Neuronal stem cell (in vitro differentiated cells): ENCODE data around the gene CSRNP3.

ENCODE experiments used
- DNase-seq: peaks from one replicate; pipeline ENCODE4 v3.0.0-alpha.2; 2013; ENCODE audit warnings: low spot score
- H2AFZ ChIP-seq: one replicate; pipeline ENCODE4 v1.6.1; 2013; ENCODE audit warnings: mild to moderate bottlenecking, low read length, inconsistent platforms
- H2AK5ac ChIP-seq: 2 replicates; pipeline ENCODE4 v1.6.1; 2013; ENCODE audit warnings: low read depth, mild to moderate bottlenecking, inconsistent platforms, low read length, moderate library complexity, mixed read lengths
- H2BK120ac ChIP-seq: 2 replicates; pipeline ENCODE4 v1.6.1; 2013; ENCODE audit warnings: low read depth, mild to moderate bottlenecking, inconsistent platforms, low read length, moderate library complexity, mixed read lengths
- H2BK12ac ChIP-seq: one replicate; pipeline ENCODE4 v1.6.1; 2013; ENCODE audit warnings: low read length, inconsistent platforms
- H2BK15ac ChIP-seq: 2 replicates; pipeline ENCODE4 v1.6.1; 2013; ENCODE audit warnings: mild to moderate bottlenecking, low read length, inconsistent platforms, mixed read lengths
- H2BK5ac ChIP-seq: one replicate; pipeline ENCODE4 v1.6.1; 2013; ENCODE audit warnings: inconsistent platforms, mild to moderate bottlenecking, low read length, moderate library complexity
- H3K14ac ChIP-seq: one replicate; pipeline ENCODE4 v1.6.1; 2013; ENCODE audit warnings: low read length, inconsistent platforms
- H3K18ac ChIP-seq: 2 replicates; pipeline ENCODE4 v1.6.1; 2013; ENCODE audit warnings: low read length, inconsistent platforms
- H3K23ac ChIP-seq: 2 replicates; pipeline ENCODE4 v1.6.1; 2013; ENCODE audit warnings: low read depth, mild to moderate bottlenecking, mixed read lengths, low read length, inconsistent platforms; ENCODE audit not compliant: poor library complexity
- H3K27ac ChIP-seq: replicated peaks from 3 replicates; pipeline ENCODE4 v1.5.1; 2013; ENCODE audit warnings: low read length, inconsistent platforms
- H3K27me3 ChIP-seq, 3 experiments: 2 replicates each; pipeline ENCODE4 v1.6.1; 2013; ENCODE audit warnings: low read length in 3 of 3, mild to moderate bottlenecking in 2 of 3, inconsistent platforms in 1 of 3, low read depth in 1 of 3, mixed read lengths in 1 of 3, moderate library complexity in 1 of 3; ENCODE audit not compliant: control insufficient read depth in 3 of 3, insufficient read depth in 3 of 3
- H3K36me3 ChIP-seq, 2 donors: replicated peaks in 1 of 2; 2 replicates each; pipeline ENCODE4 v1.6.1; 2013; ENCODE audit warnings: low read length in 2 of 2; ENCODE audit not compliant: control insufficient read depth in 2 of 2, insufficient read depth in 2 of 2
- H3K4ac ChIP-seq: 2 replicates; pipeline ENCODE4 v1.6.1; 2013; ENCODE audit warnings: inconsistent platforms, mild to moderate bottlenecking, low read length, moderate library complexity
- H3K4me1 ChIP-seq, 2 donors: 1 replicate in 1 of 2; 2 replicates in 1 of 2; pipeline ENCODE4 v1.6.1; 2013; ENCODE audit warnings: low read length in 2 of 2, low read depth in 1 of 2; ENCODE audit not compliant: control insufficient read depth in 2 of 2, insufficient read depth in 1 of 2
- H3K4me2 ChIP-seq: one replicate; pipeline ENCODE4 v1.6.1; 2013; ENCODE audit warnings: mild to moderate bottlenecking, low read length, inconsistent platforms; ENCODE audit not compliant: insufficient read depth, poor library complexity, severe bottlenecking
- H3K4me3 ChIP-seq, 2 donors: 2 replicates each; pipeline ENCODE4 v1.5.1; 2013; ENCODE audit warnings: low read length in 2 of 2, mild to moderate bottlenecking in 2 of 2, inconsistent platforms in 1 of 2, moderate library complexity in 1 of 2
- H3K79me1 ChIP-seq: one replicate; pipeline ENCODE4 v1.6.1; 2013; ENCODE audit warnings: low read depth, mild to moderate bottlenecking, inconsistent platforms, low read length, moderate library complexity
- H3K9ac ChIP-seq: one replicate; pipeline ENCODE4 v1.6.1; 2013; ENCODE audit warnings: mild to moderate bottlenecking, low read depth, low read length, inconsistent platforms; ENCODE audit not compliant: poor library complexity
- H3K9me3 ChIP-seq, 2 donors: replicated peaks in 1 of 2; 2 replicates each; pipeline versions ENCODE3 to v1.6.1; 2013; ENCODE audit warnings: low read length in 2 of 2, mild to moderate bottlenecking in 2 of 2, inconsistent platforms in 1 of 2, low read depth in 1 of 2, mixed read lengths in 1 of 2, moderate library complexity in 1 of 2; ENCODE audit not compliant: control insufficient read depth in 2 of 2, insufficient read depth in 1 of 2
- H4K8ac ChIP-seq: one replicate; pipeline ENCODE4 v1.6.1; 2013; ENCODE audit warnings: low read depth, mild to moderate bottlenecking, inconsistent platforms, low read length, moderate library complexity
- H4K91ac ChIP-seq: one replicate; pipeline ENCODE4 v1.6.1; 2013; ENCODE audit warnings: low read length, low read depth, mild to moderate bottlenecking, inconsistent platforms; ENCODE audit not compliant: poor library complexity
- WGBS, 2 donors: extraction: QIAGEN DNeasy Blood & Tissue Kit; methylation state at CpG; one replicate each; pipeline ENCODE4 v1.1.7; 2013; ENCODE audit warnings: missing lambda C conversion rate in 2 of 2, mixed read lengths in 1 of 2; ENCODE audit not compliant: insufficient read length in 2 of 2, insufficient replicate concordance in 1 of 2; ENCODE audit errors: extremely low coverage in 2 of 2; 5-methylcytosine and 5-hydroxymethylcytosine counted together

CSRNP3 gene

DNA sequence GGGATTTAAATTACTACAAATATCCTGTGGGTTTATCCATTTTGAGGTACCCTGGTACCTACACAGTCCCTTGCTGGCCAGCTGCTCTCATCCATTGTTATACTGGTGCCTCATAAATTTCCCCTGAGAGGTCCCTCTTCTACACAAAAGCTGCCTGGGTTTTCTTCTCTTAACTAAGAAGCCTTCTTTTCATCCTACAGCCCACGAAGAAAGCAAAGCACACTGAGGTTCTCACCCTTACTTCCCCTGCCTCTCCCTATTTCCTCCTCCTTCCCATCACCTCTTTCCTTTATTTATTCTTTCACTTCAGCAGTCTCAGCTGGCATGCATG is 154.9 kb downstream of the CSRNP3 start:
- Histone ChIP-seq H2BK120ac (no peak overlapping the region), H2AFZ (no peak overlapping the region), H3K9ac (no peak overlapping the region), H3K79me1 (no peaks in the 10 kb centered on the region), H3K27me3 (no peaks in the 10 kb centered on the region), H2BK5ac (no peak overlapping the region), H2AK5ac (no peak overlapping the region), H3K27ac (peak overlapping the region; percentile 80), H3K4me2 (no peak overlapping the region), H4K8ac (no peak overlapping the region), H2BK12ac (no peak overlapping the region), H3K36me3 (peaks cover 1 to 28% of the 10 kb centered on the region in 2 donors), H3K23ac (no peak overlapping the region), H3K18ac (no peak overlapping the region), H3K4me1 (peaks cover 17 to 28% of the 10 kb centered on the region in 2 donors), H3K4ac (no peak overlapping the region), H3K4me3 (no peak overlapping the region), H3K14ac (no peak overlapping the region), H4K91ac (no peak overlapping the region), H3K9me3 (peaks cover 0 to 11% of the 10 kb centered on the region in 2 donors), H2BK15ac (no peak overlapping the region)
- no CpG with 5 or more reads among the region's 1 CpG for WGBS, 2 donors
- no peak for DNase-seq

GRCh38 chr2:165627470-165627869 is 158.0 kb downstream of the CSRNP3 start:
- H3K79me1 ChIP-seq = no peaks in the 10 kb centered on the region
- no peak overlapping the region for H3K27ac ChIP-seq
- H3K14ac ChIP-seq = no peak overlapping the region
- H3K27me3 ChIP-seq = no peaks in the 10 kb centered on the region
- H2BK5ac ChIP-seq = no peak overlapping the region
- H3K9me3 ChIP-seq = peaks cover 0 to 4% of the 10 kb centered on the region in 2 donors
- H3K4me2 ChIP-seq = no peak overlapping the region
- H2BK120ac ChIP-seq = no peak overlapping the region
- H2BK12ac ChIP-seq = no peak overlapping the region
- no peak overlapping the region for H4K91ac ChIP-seq
- no peak overlapping the region for H2BK15ac ChIP-seq
- no peak overlapping the region for H3K18ac ChIP-seq
- H3K4ac ChIP-seq = no peak overlapping the region
- no peak overlapping the region for H3K9ac ChIP-seq
- no peak overlapping the region for H3K4me3 ChIP-seq
- H3K36me3 ChIP-seq = peaks cover 1 to 41% of the 10 kb centered on the region in 2 donors
- no peak overlapping the region for H3K23ac ChIP-seq
- peaks cover 18 to 34% of the 10 kb centered on the region in 2 donors for H3K4me1 ChIP-seq
- no peak overlapping the region for H4K8ac ChIP-seq
- WGBS, 2 donors = no CpG with 5 or more reads among the region's 3 CpGs
- no peak overlapping the region for H2AFZ ChIP-seq
- H2AK5ac ChIP-seq = no peak overlapping the region
- no peak for DNase-seq

GRCh38 chr2:165629776-165630175 is 160.3 kb downstream of the CSRNP3 start:
- Histone ChIP-seq H3K14ac (no peak overlapping the region), H3K9ac (no peak overlapping the region), H3K4me3 (no peak overlapping the region), H2BK12ac (no peak overlapping the region), H4K91ac (no peak overlapping the region), H3K79me1 (no peaks in the 10 kb centered on the region), H2BK5ac (no peak overlapping the region), H3K4ac (no peak overlapping the region), H4K8ac (no peak overlapping the region), H2BK15ac (no peak overlapping the region), H3K36me3 (peaks cover 1 to 50% of the 10 kb centered on the region in 2 donors), H3K23ac (no peak overlapping the region), H2BK120ac (no peak overlapping the region), H2AK5ac (no peak overlapping the region), H3K27ac (no peak overlapping the region), H2AFZ (no peak overlapping the region), H3K4me2 (no peak overlapping the region), H3K27me3 (no peaks in the 10 kb centered on the region), H3K18ac (no peak overlapping the region), H3K4me1 (peaks cover 13 to 33% of the 10 kb centered on the region in 2 donors), H3K9me3 (no peaks in the 10 kb centered on the region)
- no CpG with 5 or more reads among the region's 2 CpGs for WGBS, 2 donors
- no peak for DNase-seq

- Histone ChIP-seq H4K8ac (no peak overlapping the region), H2BK15ac (no peak overlapping the region), H2BK120ac (no peak overlapping the region), H2BK12ac (no peak overlapping the region), H3K79me1 (no peaks in the 10 kb centered on the region), H4K91ac (no peak overlapping the region), H3K27ac (no peak overlapping the region), H2AK5ac (no peak overlapping the region), H3K18ac (peak overlapping the region; percentile 89), H3K4me1 (peaks cover 10 to 33% of the 10 kb centered on the region in 2 donors), H3K4me3 (no peak overlapping the region), H3K4me2 (no peak overlapping the region), H3K9ac (no peak overlapping the region), H3K4ac (no peak overlapping the region), H3K23ac (no peak overlapping the region), H3K36me3 (peaks cover 1 to 47% of the 10 kb centered on the region in 2 donors), H3K9me3 (no peaks in the 10 kb centered on the region), H2BK5ac (no peak overlapping the region), H3K14ac (no peak overlapping the region), H2AFZ (no peak overlapping the region), H3K27me3 (no peaks in the 10 kb centered on the region)
- no CpG with 5 or more reads among the region's 3 CpGs for WGBS, 2 donors
- no peak for DNase-seq
These were observed 160.7 kb downstream of the CSRNP3 start for GRCh38 chr2:165630236-165630635.
